ENCODE data around the gene PLSCR4.

DNA sequence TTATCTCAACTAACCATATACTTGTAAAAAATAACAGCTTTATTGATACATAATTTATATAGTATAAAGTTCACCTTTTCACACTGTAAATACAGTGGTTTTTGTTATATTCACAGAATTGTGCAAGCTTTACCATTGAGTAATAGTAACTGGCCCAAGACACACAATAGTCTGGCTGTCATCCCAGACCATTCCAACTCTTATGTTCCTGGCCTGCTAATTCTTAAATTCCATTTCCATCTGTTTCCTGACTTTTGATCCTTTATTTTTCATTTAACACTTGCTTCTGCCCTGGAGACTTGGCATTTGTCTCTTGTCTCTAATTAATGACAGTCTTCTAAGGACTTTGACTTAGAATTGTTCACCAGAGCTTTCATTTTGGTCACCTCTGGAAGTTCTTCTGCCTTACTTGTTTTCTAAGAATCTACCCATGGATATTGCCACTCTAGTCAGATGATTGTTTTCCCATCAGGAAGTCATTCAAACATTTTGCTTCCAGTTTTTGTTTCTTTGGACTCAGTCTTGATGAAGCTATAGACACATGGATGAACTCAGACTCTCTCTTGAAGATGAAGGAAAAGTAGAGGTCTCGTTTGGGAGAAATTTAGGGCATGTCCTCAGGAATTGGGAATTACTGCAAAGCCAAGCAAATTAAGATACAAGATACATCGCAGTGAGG, 27.2 kb upstream of the PLSCR4 start:
- no peak for TF ChIP-seq POLR2A (IDR thresholded peaks at IDR 0.05)
- TF ChIP-seq, protein P1, sequence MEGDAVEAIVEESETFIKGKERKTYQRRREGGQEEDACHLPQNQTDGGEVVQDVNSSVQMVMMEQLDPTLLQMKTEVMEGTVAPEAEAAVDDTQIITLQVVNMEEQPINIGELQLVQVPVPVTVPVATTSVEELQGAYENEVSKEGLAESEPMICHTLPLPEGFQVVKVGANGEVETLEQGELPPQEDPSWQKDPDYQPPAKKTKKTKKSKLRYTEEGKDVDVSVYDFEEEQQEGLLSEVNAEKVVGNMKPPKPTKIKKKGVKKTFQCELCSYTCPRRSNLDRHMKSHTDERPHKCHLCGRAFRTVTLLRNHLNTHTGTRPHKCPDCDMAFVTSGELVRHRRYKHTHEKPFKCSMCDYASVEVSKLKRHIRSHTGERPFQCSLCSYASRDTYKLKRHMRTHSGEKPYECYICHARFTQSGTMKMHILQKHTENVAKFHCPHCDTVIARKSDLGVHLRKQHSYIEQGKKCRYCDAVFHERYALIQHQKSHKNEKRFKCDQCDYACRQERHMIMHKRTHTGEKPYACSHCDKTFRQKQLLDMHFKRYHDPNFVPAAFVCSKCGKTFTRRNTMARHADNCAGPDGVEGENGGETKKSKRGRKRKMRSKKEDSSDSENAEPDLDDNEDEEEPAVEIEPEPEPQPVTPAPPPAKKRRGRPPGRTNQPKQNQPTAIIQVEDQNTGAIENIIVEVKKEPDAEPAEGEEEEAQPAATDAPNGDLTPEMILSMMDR (IDR thresholded peaks at IDR 0.05), result no peak
